ENCODE measurements around the gene CCNY.

The CCNY gene

GRCh38 chr10:35320341-35320740, 16.0 kb upstream of the CCNY start:
- Histone ChIP-seq H3K9me3 (ENCODE audit: insufficient read depth, low read length) (no peaks in the 10 kb centered on the region), H3K4me2 (ENCODE audit: low read length) (no peak overlapping the region), H3K4me3 (ENCODE audit: low read length) (no peak overlapping the region), H3K36me3 (replicated peaks; ENCODE audit: low read depth, low read length) (peaks cover 7% of the 10 kb centered on the region), H3K27ac (ENCODE audit: low read length) (no peak overlapping the region), H4K20me1 (ENCODE audit: insufficient read depth, low read length) (no peaks in the 10 kb centered on the region), H2AFZ (ENCODE audit: low read depth, low read length) (no peak overlapping the region), H3K27me3 (ENCODE audit: low read depth, low read length) (no peaks in the 10 kb centered on the region), H3K4me1 (ENCODE audit: low read length) (no peaks in the 10 kb centered on the region), H3K9ac (ENCODE audit: low read length) (no peak overlapping the region), H3K79me2 (ENCODE audit: low read length) (no peaks in the 10 kb centered on the region)
- TF ChIP-seq CTCF (IDR thresholded peaks at IDR 0.05; ENCODE audit: low read depth, low read length) (no peak), EZH2phosphoT487 (IDR thresholded peaks at IDR 0.05; ENCODE audit: low read depth) (no peak)

GRCh38 chr10:35322636-35323035, 13.7 kb upstream of the CCNY start:
- no peaks in the 10 kb centered on the region for H3K4me1 ChIP-seq (ENCODE audit: low read length)
- H3K79me2 ChIP-seq (ENCODE audit: low read length) = no peaks in the 10 kb centered on the region
- no peak overlapping the region for H3K4me2 ChIP-seq (ENCODE audit: low read length)
- TF ChIP-seq EZH2phosphoT487 (IDR thresholded peaks at IDR 0.05; ENCODE audit: low read depth) (no peak), CTCF (IDR thresholded peaks at IDR 0.05; ENCODE audit: low read depth, low read length) (no peak)
- no peaks in the 10 kb centered on the region for H4K20me1 ChIP-seq (ENCODE audit: insufficient read depth, low read length)
- no peak overlapping the region for H3K9ac ChIP-seq (ENCODE audit: low read length)
- H2AFZ ChIP-seq (ENCODE audit: low read depth, low read length) = no peak overlapping the region
- no peaks in the 10 kb centered on the region for H3K36me3 ChIP-seq (replicated peaks; ENCODE audit: low read depth, low read length)
- no peak overlapping the region for H3K27ac ChIP-seq (ENCODE audit: low read length)
- H3K4me3 ChIP-seq (ENCODE audit: low read length) = no peak overlapping the region
- no peaks in the 10 kb centered on the region for H3K27me3 ChIP-seq (ENCODE audit: low read depth, low read length)
- no peaks in the 10 kb centered on the region for H3K9me3 ChIP-seq (ENCODE audit: insufficient read depth, low read length)

GRCh38 chr10:35324196-35324595, 12.1 kb upstream of the CCNY start:
- no peak for TF ChIP-seq CTCF (IDR thresholded peaks at IDR 0.05; ENCODE audit: low read depth, low read length)
- no peak for TF ChIP-seq EZH2phosphoT487 (IDR thresholded peaks at IDR 0.05; ENCODE audit: low read depth)
- Histone ChIP-seq H2AFZ (ENCODE audit: low read depth, low read length) (no peak overlapping the region), H3K27ac (ENCODE audit: low read length) (no peak overlapping the region), H3K4me3 (ENCODE audit: low read length) (no peak overlapping the region), H3K9me3 (ENCODE audit: insufficient read depth, low read length) (no peaks in the 10 kb centered on the region), H4K20me1 (ENCODE audit: insufficient read depth, low read length) (no peaks in the 10 kb centered on the region), H3K36me3 (replicated peaks; ENCODE audit: low read depth, low read length) (no peaks in the 10 kb centered on the region), H3K4me2 (ENCODE audit: low read length) (no peak overlapping the region), H3K9ac (ENCODE audit: low read length) (no peak overlapping the region), H3K4me1 (ENCODE audit: low read length) (no peaks in the 10 kb centered on the region), H3K27me3 (ENCODE audit: low read depth, low read length) (no peaks in the 10 kb centered on the region), H3K79me2 (ENCODE audit: low read length) (no peaks in the 10 kb centered on the region)

GRCh38 chr10:35326466-35327235, 9.7 kb upstream of the CCNY start:
- H3K36me3 ChIP-seq (replicated peaks; ENCODE audit: low read depth, low read length) = no peaks in the 10 kb centered on the region
- H3K4me3 ChIP-seq (ENCODE audit: low read length) = no peak overlapping the region
- H3K27me3 ChIP-seq (ENCODE audit: low read depth, low read length) = no peaks in the 10 kb centered on the region
- 0 out of 2 replicates have a peak, but pooled peaks cover 2% of the 10 kb centered on the region for H4K20me1 ChIP-seq (ENCODE audit: insufficient read depth, low read length)
- no peaks in the 10 kb centered on the region for H3K4me1 ChIP-seq (ENCODE audit: low read length)
- H3K9ac ChIP-seq (ENCODE audit: low read length) = no peak overlapping the region
- no peaks in the 10 kb centered on the region for H3K79me2 ChIP-seq (ENCODE audit: low read length)
- TF ChIP-seq EZH2phosphoT487 (IDR thresholded peaks at IDR 0.05; ENCODE audit: low read depth) (no peak), CTCF (IDR thresholded peaks at IDR 0.05; ENCODE audit: low read depth, low read length) (no peak)
- no peak overlapping the region for H2AFZ ChIP-seq (ENCODE audit: low read depth, low read length)
- H3K27ac ChIP-seq (ENCODE audit: low read length) = no peak overlapping the region
- no peaks in the 10 kb centered on the region for H3K9me3 ChIP-seq (ENCODE audit: insufficient read depth, low read length)
- no peak overlapping the region for H3K4me2 ChIP-seq (ENCODE audit: low read length)

Measured in OCI-LY3 (cell line).